ENCODE data around the gene C11orf52. TPM values are rescaled to one million over a fixed set of nuclear protein-coding genes. Genes with fewer than 3 reads are reported as not detected.

The C11orf52 gene
- total RNA-seq, 1 experiment from 2014 or later, result 2.0 TPM

GRCh38 chr11:111937844-111938243, 19.1 kb downstream of the C11orf52 start:
- CTCF ChIA-PET, result interaction anchor here (0.7 to 21.3 kb wide), 5 partner anchors 23 to 1939 kb away, joined by 3 to 564 read pairs (median 6); no protein-coding TSS in a partner anchor
- intact Hi-C loops (cut with micrococcal nuclease), result loop anchor here (2.0 kb wide), 1 partner anchor 59 kb away; the partner anchor contains the start of genes CFAP68 and FDXACB1
- POLR2A ChIA-PET, result interaction anchor here (0.6 to 21.8 kb wide), 12 partner anchors 9 to 289 kb away, joined by 3 to 513 read pairs (median 7); partner anchors contain the start of genes SDHD and TIMM8B

GRCh38 chr11:111938687-111939160, 20.0 kb downstream of the C11orf52 start:
- Mint-ChIP-seq H3K4me1 (ENCODE audit: insufficient read depth, unreplicated experiment) (peaks cover 60% of the 10 kb centered on the region), H3K9me3 (ENCODE audit: unreplicated experiment) (no peaks in the 10 kb centered on the region), H3K4me3 (ENCODE audit: unreplicated experiment) (peak overlapping the region; percentile 71), H3K27me3 (ENCODE audit: insufficient read depth, unreplicated experiment) (no peaks in the 10 kb centered on the region), H3K27ac (ENCODE audit: low read depth, unreplicated experiment) (peak overlapping the region; percentile 8), H3K36me3 (ENCODE audit: insufficient read depth, unreplicated experiment) (no peaks in the 10 kb centered on the region)
- no TSS peak for BruUV-seq (replicated peaks)
- DNase-seq (ENCODE audit: unreplicated experiment), result peak; percentile 67
- CTCF ChIA-PET, result interaction anchor here (0.6 to 21.3 kb wide), 8 partner anchors 9 to 224 kb away, joined by 3 to 564 read pairs (median 4); no protein-coding TSS in a partner anchor
- intact Hi-C loops (cut with micrococcal nuclease), result loop anchor here (2.0 kb wide), 1 partner anchor 60 kb away; the partner anchor contains the start of genes CFAP68 and FDXACB1
- no peak for TF ChIP-seq CTCF (IDR thresholded peaks at IDR 0.05; ENCODE audit: unreplicated experiment)
- POLR2A ChIA-PET, result interaction anchor here (0.8 to 21.8 kb wide), 16 partner anchors 8 to 148 kb away, joined by 3 to 513 read pairs (median 6); partner anchors contain the start of genes ALG9, SDHD and TIMM8B

More at GRCh38 chr11:111937844-111938243, 19.1 kb downstream of the C11orf52 start:
- Mint-ChIP-seq H3K9me3 (ENCODE audit: unreplicated experiment) (no peaks in the 10 kb centered on the region), H3K27ac (ENCODE audit: low read depth, unreplicated experiment) (peak overlapping the region; percentile 8), H3K27me3 (ENCODE audit: insufficient read depth, unreplicated experiment) (no peaks in the 10 kb centered on the region), H3K4me3 (ENCODE audit: unreplicated experiment) (peak overlapping the region; percentile 71), H3K4me1 (ENCODE audit: insufficient read depth, unreplicated experiment) (peaks cover 60% of the 10 kb centered on the region), H3K36me3 (ENCODE audit: insufficient read depth, unreplicated experiment) (no peaks in the 10 kb centered on the region)
- TF ChIP-seq CTCF (IDR thresholded peaks at IDR 0.05; ENCODE audit: unreplicated experiment), result no peak
- no TSS peak for BruUV-seq (replicated peaks)
- DNase-seq (ENCODE audit: unreplicated experiment), result no peak

GRCh38 chr11:111939836-111940604, 21.3 kb downstream of the C11orf52 start:
- Mint-ChIP-seq H3K4me1 (ENCODE audit: insufficient read depth, unreplicated experiment) (peaks cover 72% of the 10 kb centered on the region), H3K4me3 (ENCODE audit: unreplicated experiment) (no peak overlapping the region), H3K27me3 (ENCODE audit: insufficient read depth, unreplicated experiment) (no peaks in the 10 kb centered on the region), H3K9me3 (ENCODE audit: unreplicated experiment) (no peaks in the 10 kb centered on the region), H3K36me3 (ENCODE audit: insufficient read depth, unreplicated experiment) (no peaks in the 10 kb centered on the region), H3K27ac (ENCODE audit: low read depth, unreplicated experiment) (peak overlapping the region; percentile 8)
- ChIA-PET POLR2A (interaction anchor here (0.7 to 21.8 kb wide), 12 partner anchors 13 to 180 kb away, joined by 3 to 513 read pairs (median 4); partner anchors contain the start of genes ALG9, CRYAB, SDHD and TIMM8B), CTCF (interaction anchor here (0.6 to 21.3 kb wide), 7 partner anchors 8 to 342 kb away, joined by 3 to 564 read pairs (median 4); no protein-coding TSS in a partner anchor)
- peak; percentile 75 for DNase-seq (ENCODE audit: unreplicated experiment)
- BruUV-seq (replicated peaks), result no TSS peak
- intact Hi-C loops (cut with micrococcal nuclease), result loop anchor here (2.0 kb wide), 1 partner anchor 61 kb away; the partner anchor contains the start of genes CFAP68 and FDXACB1
- no peak for TF ChIP-seq CTCF (IDR thresholded peaks at IDR 0.05; ENCODE audit: unreplicated experiment)

- Mint-ChIP-seq H3K27ac (ENCODE audit: low read depth, unreplicated experiment) (peak overlapping the region; percentile 98), H3K36me3 (ENCODE audit: insufficient read depth, unreplicated experiment) (no peaks in the 10 kb centered on the region), H3K4me1 (ENCODE audit: insufficient read depth, unreplicated experiment) (peaks cover 66% of the 10 kb centered on the region), H3K27me3 (ENCODE audit: insufficient read depth, unreplicated experiment) (no peaks in the 10 kb centered on the region), H3K4me3 (ENCODE audit: unreplicated experiment) (no peak overlapping the region), H3K9me3 (ENCODE audit: unreplicated experiment) (no peaks in the 10 kb centered on the region)
- POLR2A ChIA-PET, result interaction anchor here (0.5 to 21.8 kb wide), 15 partner anchors 8 to 156 kb away, joined by 3 to 513 read pairs (median 8); partner anchors contain the start of genes ALG9, SDHD and TIMM8B
- no peak for TF ChIP-seq CTCF (IDR thresholded peaks at IDR 0.05; ENCODE audit: unreplicated experiment)
- CTCF ChIA-PET, result interaction anchor here (0.7 to 21.3 kb wide), 10 partner anchors 12 to 376 kb away, joined by 3 to 564 read pairs (median 6); no protein-coding TSS in a partner anchor
- intact Hi-C loops (cut with micrococcal nuclease), result no loop called here
- BruUV-seq (replicated peaks), result no TSS peak
- peak; percentile 89 for DNase-seq (ENCODE audit: unreplicated experiment)
Observed at GRCh38 chr11:111941963-111942362, 23.2 kb downstream of the C11orf52 start.
